Peyer's patch (tissue), 4 donors: ENCODE results near the gene PUSL1.

Source experiments
- CTCF ChIP-seq, 6 experiments: fragments of 450-650 bp in 4 of 6; fragments of 200-600 bp in 2 of 6; sonication (generic) in 1 of 6; IDR thresholded peaks; one replicate each; pipeline ENCODE4 v1.5.1; 2017 to 2019; ENCODE audit warnings: antibody characterized with exemption in 6 of 6, mild to moderate bottlenecking in 3 of 6, moderate library complexity in 1 of 6
- POLR2A ChIP-seq, 2 donors: fragments of 450-650 bp; IDR thresholded peaks; one replicate each; pipeline ENCODE4 v1.5.1; 2017; ENCODE audit warnings: antibody characterized with exemption in 2 of 2, mild to moderate bottlenecking in 2 of 2, moderate library complexity in 2 of 2

- TF ChIP-seq CTCF (IDR thresholded peaks at IDR 0.05) (no peak), POLR2A (IDR thresholded peaks at IDR 0.05) (no peak)
These were observed 2.2 kb upstream of the PUSL1 start for GRCh38 chr1:1306070-1306660.
